ENCODE measurements around the gene RAB3C. TPM values are rescaled to one million over a fixed set of nuclear protein-coding genes. Genes with fewer than 3 reads are reported as not detected.

RAB3C gene
- total RNA-seq, 2 donors from 2014 or later = 2.3 to 45.2 TPM

DNA sequence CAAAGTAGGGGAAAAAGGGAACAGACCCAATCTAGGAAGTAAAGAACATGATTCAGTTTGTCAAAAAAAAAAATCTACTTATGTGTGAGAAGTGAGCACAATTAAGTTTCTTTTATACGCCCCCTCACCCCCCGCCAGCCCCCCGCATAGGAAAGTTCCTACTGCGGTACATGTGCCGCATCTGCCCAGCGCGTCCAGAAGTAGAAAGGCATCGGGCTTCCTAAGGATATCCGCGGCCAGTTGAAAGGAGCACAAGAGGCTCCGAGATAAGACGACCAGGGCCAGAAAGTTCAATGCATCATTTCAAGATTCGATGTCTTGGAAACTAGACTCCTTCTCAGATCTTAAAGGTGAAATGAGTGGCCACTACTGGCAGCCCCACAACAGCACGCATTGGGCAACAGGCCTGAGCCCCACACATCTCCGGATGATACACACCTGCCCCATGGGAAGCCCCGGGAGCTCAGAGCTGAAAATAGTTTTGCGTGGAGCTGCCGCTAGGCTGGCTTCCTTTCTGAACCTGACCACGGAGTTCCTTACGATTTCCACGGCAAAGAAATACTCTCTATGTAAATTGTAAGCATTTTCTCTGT is 203.9 kb downstream of the RAB3C start:
- no peaks in the 10 kb centered on the region for H3K27me3 ChIP-seq
- intact Hi-C loops (cut with DNase I) = no loop called here

GRCh38 chr5:58787987-58788386 is 205.1 kb downstream of the RAB3C start:
- intact Hi-C loops (cut with DNase I) = no loop called here
- Histone ChIP-seq H3K27me3 (no peaks in the 10 kb centered on the region), H3K27ac (no peak overlapping the region), H3K36me3 (replicated peaks in 1 of 2; ENCODE audit: insufficient read depth in 1 of 2, low read depth in 2 of 2) (no peaks in the 10 kb centered on the region), H3K4me3 (no peak overlapping the region), H3K4me1 (no peaks in the 10 kb centered on the region), H3K9me3 (no peaks in the 10 kb centered on the region)
- 49 to 54% methylated on average over 3 of the region's 3 CpGs for WGBS, 2 donors
- TF ChIP-seq, protein P1, sequence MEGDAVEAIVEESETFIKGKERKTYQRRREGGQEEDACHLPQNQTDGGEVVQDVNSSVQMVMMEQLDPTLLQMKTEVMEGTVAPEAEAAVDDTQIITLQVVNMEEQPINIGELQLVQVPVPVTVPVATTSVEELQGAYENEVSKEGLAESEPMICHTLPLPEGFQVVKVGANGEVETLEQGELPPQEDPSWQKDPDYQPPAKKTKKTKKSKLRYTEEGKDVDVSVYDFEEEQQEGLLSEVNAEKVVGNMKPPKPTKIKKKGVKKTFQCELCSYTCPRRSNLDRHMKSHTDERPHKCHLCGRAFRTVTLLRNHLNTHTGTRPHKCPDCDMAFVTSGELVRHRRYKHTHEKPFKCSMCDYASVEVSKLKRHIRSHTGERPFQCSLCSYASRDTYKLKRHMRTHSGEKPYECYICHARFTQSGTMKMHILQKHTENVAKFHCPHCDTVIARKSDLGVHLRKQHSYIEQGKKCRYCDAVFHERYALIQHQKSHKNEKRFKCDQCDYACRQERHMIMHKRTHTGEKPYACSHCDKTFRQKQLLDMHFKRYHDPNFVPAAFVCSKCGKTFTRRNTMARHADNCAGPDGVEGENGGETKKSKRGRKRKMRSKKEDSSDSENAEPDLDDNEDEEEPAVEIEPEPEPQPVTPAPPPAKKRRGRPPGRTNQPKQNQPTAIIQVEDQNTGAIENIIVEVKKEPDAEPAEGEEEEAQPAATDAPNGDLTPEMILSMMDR (IDR thresholded peaks at IDR 0.05) = no peak
- TF ChIP-seq POLR2A (IDR thresholded peaks at IDR 0.05) = no peak
- ATAC-seq (no peak), DNase-seq (no peak)

More for the DNA sequence above, 203.9 kb downstream of the RAB3C start:
- Histone ChIP-seq H3K4me3 (no peak overlapping the region), H3K27ac (no peak overlapping the region), H3K36me3 (replicated peaks in 1 of 2; ENCODE audit: insufficient read depth in 1 of 2, low read depth in 2 of 2) (no peaks in the 10 kb centered on the region), H3K9me3 (no peaks in the 10 kb centered on the region), H3K4me1 (no peaks in the 10 kb centered on the region)
- ATAC-seq (no peak), DNase-seq (no peak)
- no peak for TF ChIP-seq POLR2A (IDR thresholded peaks at IDR 0.05)
- TF ChIP-seq, protein P1 (IDR thresholded peaks at IDR 0.05) = no peak
- 86 to 90% methylated on average over 21 of the region's 21 CpGs for WGBS, 2 donors

DNA sequence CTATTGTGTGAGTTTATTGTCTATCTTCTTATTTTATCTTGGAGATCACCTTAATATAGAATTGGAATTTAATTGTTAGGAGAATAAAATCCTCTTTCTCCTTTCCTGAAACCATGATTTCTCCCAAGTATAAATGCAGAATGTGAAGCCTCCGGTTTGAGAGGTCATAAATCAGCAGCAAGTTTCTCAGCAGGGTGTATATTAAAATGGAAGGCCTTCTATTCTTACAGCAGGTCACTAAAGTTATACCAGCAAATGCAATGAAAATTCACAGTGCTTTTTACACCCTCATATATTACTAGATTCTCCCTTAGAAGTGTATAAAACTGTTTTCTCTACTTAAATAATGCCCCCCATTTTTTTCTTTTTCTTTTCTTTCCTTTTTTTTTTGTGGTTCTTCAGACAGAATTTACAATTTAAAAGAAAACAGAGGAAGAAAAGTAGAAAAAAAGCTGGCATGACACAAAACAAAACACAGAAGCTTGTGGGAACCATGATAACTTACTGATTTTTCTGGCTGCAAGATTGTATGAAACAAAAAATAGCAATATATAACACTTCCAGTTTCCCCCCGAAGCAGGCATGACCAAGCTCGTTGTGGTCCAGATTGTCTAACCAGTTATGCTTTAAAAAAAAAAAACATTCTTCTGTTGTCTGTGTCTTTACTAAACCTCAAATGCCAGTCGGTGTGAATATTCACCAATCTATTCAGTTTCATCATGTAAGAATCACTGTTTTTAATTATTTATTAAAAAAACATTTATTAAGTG is 211.2 kb downstream of the RAB3C start:
- H3K4me3 ChIP-seq = no peak overlapping the region
- TF ChIP-seq POLR2A (IDR thresholded peaks at IDR 0.05) = no peak
- TF ChIP-seq, protein P1 (IDR thresholded peaks at IDR 0.05) = no peak
- intact Hi-C loops (cut with DNase I) = no loop called here
- 54 to 59% methylated on average over 4 of the region's 4 CpGs for WGBS, 2 donors
- no peak for ATAC-seq
- no peak for DNase-seq
- no peaks in the 10 kb centered on the region for H3K27me3 ChIP-seq
- no peaks in the 10 kb centered on the region for H3K4me1 ChIP-seq
- H3K9me3 ChIP-seq = no peaks in the 10 kb centered on the region
- no peak overlapping the region for H3K27ac ChIP-seq
- no peaks in the 10 kb centered on the region for H3K36me3 ChIP-seq (replicated peaks in 1 of 2; ENCODE audit: insufficient read depth in 1 of 2, low read depth in 2 of 2)

- H3K4me1 ChIP-seq = no peaks in the 10 kb centered on the region
- DNase-seq = no peak
- no peaks in the 10 kb centered on the region for H3K9me3 ChIP-seq
- H3K27me3 ChIP-seq = no peaks in the 10 kb centered on the region
- TF ChIP-seq, protein P1 (IDR thresholded peaks at IDR 0.05) = peak in 1 of 7 experiments; percentile 5
- TF ChIP-seq POLR2A (IDR thresholded peaks at IDR 0.05) = no peak
- no peak for ATAC-seq
- intact Hi-C loops (cut with DNase I) = no loop called here
- H3K27ac ChIP-seq = no peak overlapping the region
- no peaks in the 10 kb centered on the region for H3K36me3 ChIP-seq (replicated peaks in 1 of 2; ENCODE audit: insufficient read depth in 1 of 2, low read depth in 2 of 2)
- WGBS, 2 donors = 84 to 89% methylated on average over 4 of the region's 4 CpGs
- H3K4me3 ChIP-seq = no peak overlapping the region
Measured at GRCh38 chr5:58794875-58795274, 212.0 kb downstream of the RAB3C start.

All from body of pancreas (tissue), 4 donors.